ENCODE measurements around the gene CDK8.

Gene CDK8

DNA sequence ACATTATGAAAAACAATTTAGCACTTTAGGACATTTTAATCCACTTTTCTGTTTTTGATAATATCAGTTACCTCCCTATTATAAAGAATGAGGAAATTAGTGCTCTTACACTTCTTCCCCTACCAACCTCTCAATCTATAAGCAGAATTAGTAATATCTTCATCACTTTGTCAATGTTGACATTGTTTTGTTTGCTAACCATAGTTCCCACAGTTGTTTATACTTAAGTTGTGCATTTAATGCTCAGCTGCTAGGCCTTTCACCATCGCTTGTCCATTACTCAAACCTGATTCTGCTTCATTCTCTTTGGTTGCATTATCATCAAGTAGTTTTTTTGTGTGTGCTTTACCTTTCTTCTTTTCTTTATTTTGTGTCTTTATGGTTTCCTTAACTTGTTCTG lies 132.1 kb downstream of the CDK8 start:
- no peaks in the 10 kb centered on the region for H3K36me3 ChIP-seq (ENCODE audit: insufficient read depth, low read length)
- H3K4me3 ChIP-seq (ENCODE audit: low read depth, low read length, poor library complexity, severe bottlenecking), result no peak overlapping the region
- no peaks in the 10 kb centered on the region for H3K27me3 ChIP-seq (ENCODE audit: insufficient read depth, low read length)
- no peaks in the 10 kb centered on the region for H3K79me2 ChIP-seq (ENCODE audit: insufficient read depth, low read length)
- no peaks in the 10 kb centered on the region for H3K9me3 ChIP-seq (ENCODE audit: low read length)
- H3K9me2 ChIP-seq (ENCODE audit: low read depth, low read length), result no peaks in the 10 kb centered on the region
- H3K9ac ChIP-seq (ENCODE audit: low read length), result no peak overlapping the region
- no peaks in the 10 kb centered on the region for H4K20me1 ChIP-seq (ENCODE audit: insufficient read depth, low read length)
- H2AFZ ChIP-seq (ENCODE audit: low read length), result no peak overlapping the region
- H3K4me1 ChIP-seq (ENCODE audit: insufficient read depth, low read length, severe bottlenecking), result no peaks in the 10 kb centered on the region
- H3F3A ChIP-seq (ENCODE audit: insufficient read depth, low read length), result no peaks in the 10 kb centered on the region
- H3K27ac ChIP-seq (ENCODE audit: low read depth, low read length, poor library complexity, severe bottlenecking), result no peak overlapping the region
- no peak overlapping the region for H3K4me2 ChIP-seq (ENCODE audit: low read length)
- TF ChIP-seq, protein P1, sequence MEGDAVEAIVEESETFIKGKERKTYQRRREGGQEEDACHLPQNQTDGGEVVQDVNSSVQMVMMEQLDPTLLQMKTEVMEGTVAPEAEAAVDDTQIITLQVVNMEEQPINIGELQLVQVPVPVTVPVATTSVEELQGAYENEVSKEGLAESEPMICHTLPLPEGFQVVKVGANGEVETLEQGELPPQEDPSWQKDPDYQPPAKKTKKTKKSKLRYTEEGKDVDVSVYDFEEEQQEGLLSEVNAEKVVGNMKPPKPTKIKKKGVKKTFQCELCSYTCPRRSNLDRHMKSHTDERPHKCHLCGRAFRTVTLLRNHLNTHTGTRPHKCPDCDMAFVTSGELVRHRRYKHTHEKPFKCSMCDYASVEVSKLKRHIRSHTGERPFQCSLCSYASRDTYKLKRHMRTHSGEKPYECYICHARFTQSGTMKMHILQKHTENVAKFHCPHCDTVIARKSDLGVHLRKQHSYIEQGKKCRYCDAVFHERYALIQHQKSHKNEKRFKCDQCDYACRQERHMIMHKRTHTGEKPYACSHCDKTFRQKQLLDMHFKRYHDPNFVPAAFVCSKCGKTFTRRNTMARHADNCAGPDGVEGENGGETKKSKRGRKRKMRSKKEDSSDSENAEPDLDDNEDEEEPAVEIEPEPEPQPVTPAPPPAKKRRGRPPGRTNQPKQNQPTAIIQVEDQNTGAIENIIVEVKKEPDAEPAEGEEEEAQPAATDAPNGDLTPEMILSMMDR (IDR thresholded peaks at IDR 0.05; ENCODE audit: low read length), result no peak
- no peak for TF ChIP-seq EZH2 (IDR thresholded peaks at IDR 0.05; ENCODE audit: borderline replicate concordance, low read length)

DNA sequence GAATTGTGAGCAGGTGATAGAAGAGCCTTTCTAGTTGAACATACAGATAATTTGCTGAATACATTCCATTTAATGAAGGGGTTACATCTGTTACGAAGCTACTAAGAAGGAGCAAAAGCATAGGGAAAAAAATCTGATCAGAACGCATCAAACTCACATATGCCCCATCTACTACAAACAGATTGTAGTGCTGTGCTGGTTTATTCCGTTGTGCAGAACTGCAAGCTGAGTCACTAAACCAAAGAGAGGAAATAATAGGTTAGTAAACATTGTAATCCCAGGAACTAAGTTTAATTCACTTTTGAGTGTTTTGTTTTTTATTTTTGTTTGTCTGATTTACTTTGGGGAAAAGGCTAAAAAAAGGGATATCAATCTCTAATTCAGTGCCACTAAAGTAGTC lies 136.3 kb downstream of the CDK8 start:
- H3K4me3 ChIP-seq (ENCODE audit: low read depth, low read length, poor library complexity, severe bottlenecking), result no peak overlapping the region

DNA sequence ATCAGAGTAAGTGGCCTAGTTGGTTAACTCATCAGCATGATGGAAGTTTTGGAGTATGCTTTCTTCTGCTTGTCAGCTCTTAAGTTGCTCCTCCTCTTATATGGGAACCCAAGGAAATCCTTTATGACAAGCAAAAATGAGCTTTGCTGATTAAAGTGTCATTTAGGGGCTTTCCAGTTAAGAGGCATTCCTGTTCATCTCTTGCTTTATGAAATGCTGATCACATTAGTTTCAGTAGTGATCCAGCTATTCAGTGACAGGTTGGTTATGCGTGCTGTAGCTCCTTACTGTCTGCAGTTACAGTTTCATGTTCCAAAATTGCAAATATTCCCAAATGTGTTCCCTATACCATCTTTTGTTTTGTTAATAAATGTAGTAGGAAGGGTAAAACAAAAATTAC lies 146.6 kb downstream of the CDK8 start:
- H3K4me1 ChIP-seq (ENCODE audit: insufficient read depth, low read length, severe bottlenecking), result no peaks in the 10 kb centered on the region
- peaks cover 6% of the 10 kb centered on the region; the same call in 1 of the 2 replicates for H3F3A ChIP-seq (ENCODE audit: insufficient read depth, low read length)
- TF ChIP-seq, protein P1 (IDR thresholded peaks at IDR 0.05; ENCODE audit: low read length), result no peak
- TF ChIP-seq EZH2 (IDR thresholded peaks at IDR 0.05; ENCODE audit: borderline replicate concordance, low read length), result no peak
- H3K4me3 ChIP-seq (ENCODE audit: low read depth, low read length, poor library complexity, severe bottlenecking), result no peak overlapping the region
- H3K9me2 ChIP-seq (ENCODE audit: low read depth, low read length), result no peaks in the 10 kb centered on the region
- no peaks in the 10 kb centered on the region for H4K20me1 ChIP-seq (ENCODE audit: insufficient read depth, low read length)
- no peak overlapping the region for H3K4me2 ChIP-seq (ENCODE audit: low read length)
- H3K27me3 ChIP-seq (ENCODE audit: insufficient read depth, low read length), result no peaks in the 10 kb centered on the region
- H3K9ac ChIP-seq (ENCODE audit: low read length), result no peak overlapping the region
- H3K9me3 ChIP-seq (ENCODE audit: low read length), result no peaks in the 10 kb centered on the region
- H3K36me3 ChIP-seq (ENCODE audit: insufficient read depth, low read length), result peaks cover 8% of the 10 kb centered on the region; the same call in 1 of the 2 replicates
- no peak overlapping the region for H3K27ac ChIP-seq (ENCODE audit: low read depth, low read length, poor library complexity, severe bottlenecking)
- no peaks in the 10 kb centered on the region for H3K79me2 ChIP-seq (ENCODE audit: insufficient read depth, low read length)
- H2AFZ ChIP-seq (ENCODE audit: low read length), result no peak overlapping the region

More for the DNA sequence above, 136.3 kb downstream of the CDK8 start:
- no peak overlapping the region for H3K27ac ChIP-seq (ENCODE audit: low read depth, low read length, poor library complexity, severe bottlenecking)
- no peaks in the 10 kb centered on the region for H3K4me1 ChIP-seq (ENCODE audit: insufficient read depth, low read length, severe bottlenecking)
- H3K79me2 ChIP-seq (ENCODE audit: insufficient read depth, low read length), result no peaks in the 10 kb centered on the region
- no peaks in the 10 kb centered on the region for H3K9me3 ChIP-seq (ENCODE audit: low read length)
- no peaks in the 10 kb centered on the region for H3F3A ChIP-seq (ENCODE audit: insufficient read depth, low read length)
- no peak overlapping the region for H3K4me2 ChIP-seq (ENCODE audit: low read length)
- H3K9ac ChIP-seq (ENCODE audit: low read length), result no peak overlapping the region
- no peak overlapping the region for H2AFZ ChIP-seq (ENCODE audit: low read length)
- no peaks in the 10 kb centered on the region for H3K27me3 ChIP-seq (ENCODE audit: insufficient read depth, low read length)
- no peaks in the 10 kb centered on the region for H4K20me1 ChIP-seq (ENCODE audit: insufficient read depth, low read length)
- no peaks in the 10 kb centered on the region for H3K9me2 ChIP-seq (ENCODE audit: low read depth, low read length)
- no peak for TF ChIP-seq EZH2 (IDR thresholded peaks at IDR 0.05; ENCODE audit: borderline replicate concordance, low read length)
- TF ChIP-seq, protein P1 (IDR thresholded peaks at IDR 0.05; ENCODE audit: low read length), result no peak
- no peaks in the 10 kb centered on the region for H3K36me3 ChIP-seq (ENCODE audit: insufficient read depth, low read length)
